GM12873 (cell line): ENCODE data around the gene DRAM1.

Source experiments
- TF ChIP-seq, protein P1 (sequence below): IDR thresholded peaks from 2 replicates; pipeline ENCODE4 v1.5.1; 2012; ENCODE audit warnings: low read depth, mild to moderate bottlenecking, moderate library complexity, low read length, control low read depth; ENCODE audit not compliant: insufficient read depth; ENCODE audit errors: missing control alignments

The DRAM1 gene, protein sequence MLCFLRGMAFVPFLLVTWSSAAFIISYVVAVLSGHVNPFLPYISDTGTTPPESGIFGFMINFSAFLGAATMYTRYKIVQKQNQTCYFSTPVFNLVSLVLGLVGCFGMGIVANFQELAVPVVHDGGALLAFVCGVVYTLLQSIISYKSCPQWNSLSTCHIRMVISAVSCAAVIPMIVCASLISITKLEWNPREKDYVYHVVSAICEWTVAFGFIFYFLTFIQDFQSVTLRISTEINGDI

DNA sequence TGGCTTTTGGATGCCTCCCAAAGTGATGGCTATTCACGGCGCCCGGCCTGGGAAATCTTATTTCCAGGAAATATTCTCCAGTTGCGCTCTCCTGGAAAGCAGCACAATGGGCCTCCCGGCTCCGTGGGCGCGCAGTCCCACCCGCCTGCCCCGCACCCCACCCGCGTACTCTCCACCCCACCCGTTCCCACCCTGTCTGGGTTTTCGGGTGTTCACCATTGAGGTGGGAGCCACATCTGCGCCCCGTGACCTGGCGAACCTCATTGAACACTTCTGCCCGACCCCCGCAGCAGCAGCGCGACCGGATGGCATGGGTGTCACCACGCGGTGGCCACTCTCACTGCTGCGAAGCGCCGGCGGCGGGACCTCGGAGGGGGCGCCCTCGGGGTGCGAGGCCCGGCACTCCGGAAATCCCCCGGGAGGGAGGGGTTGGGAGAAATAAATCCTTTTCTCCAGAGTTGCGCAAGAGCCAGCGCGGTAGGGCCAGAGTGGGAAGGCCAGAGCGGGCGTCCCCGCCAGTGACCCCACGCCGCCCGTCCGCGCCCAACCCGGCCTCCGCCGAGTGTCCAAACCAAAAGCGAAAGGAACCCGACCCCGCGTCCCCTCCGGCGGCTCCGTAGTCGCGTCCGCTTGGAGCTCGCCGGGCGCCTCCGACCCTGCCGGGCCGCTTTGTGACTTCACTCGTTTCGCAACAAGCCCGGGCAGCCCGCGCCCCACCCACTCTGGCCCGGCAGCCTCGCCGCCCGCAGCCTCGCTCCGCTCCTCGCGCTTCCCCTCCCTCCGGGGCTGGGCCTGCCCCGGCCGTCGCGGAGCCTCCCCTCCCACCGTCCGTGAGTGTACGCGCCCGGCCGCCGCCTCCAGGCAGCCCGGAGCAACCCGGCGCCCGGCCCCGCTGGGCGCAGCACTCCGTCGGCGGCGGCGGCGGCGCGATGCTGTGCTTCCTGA is at the start of gene DRAM1:
Gene DRAM1 (plus strand): TSS at position 720 of the 945 bp plus-strand sequence. CDS start 210 bp downstream, at position 930.
- TF ChIP-seq, protein P1, sequence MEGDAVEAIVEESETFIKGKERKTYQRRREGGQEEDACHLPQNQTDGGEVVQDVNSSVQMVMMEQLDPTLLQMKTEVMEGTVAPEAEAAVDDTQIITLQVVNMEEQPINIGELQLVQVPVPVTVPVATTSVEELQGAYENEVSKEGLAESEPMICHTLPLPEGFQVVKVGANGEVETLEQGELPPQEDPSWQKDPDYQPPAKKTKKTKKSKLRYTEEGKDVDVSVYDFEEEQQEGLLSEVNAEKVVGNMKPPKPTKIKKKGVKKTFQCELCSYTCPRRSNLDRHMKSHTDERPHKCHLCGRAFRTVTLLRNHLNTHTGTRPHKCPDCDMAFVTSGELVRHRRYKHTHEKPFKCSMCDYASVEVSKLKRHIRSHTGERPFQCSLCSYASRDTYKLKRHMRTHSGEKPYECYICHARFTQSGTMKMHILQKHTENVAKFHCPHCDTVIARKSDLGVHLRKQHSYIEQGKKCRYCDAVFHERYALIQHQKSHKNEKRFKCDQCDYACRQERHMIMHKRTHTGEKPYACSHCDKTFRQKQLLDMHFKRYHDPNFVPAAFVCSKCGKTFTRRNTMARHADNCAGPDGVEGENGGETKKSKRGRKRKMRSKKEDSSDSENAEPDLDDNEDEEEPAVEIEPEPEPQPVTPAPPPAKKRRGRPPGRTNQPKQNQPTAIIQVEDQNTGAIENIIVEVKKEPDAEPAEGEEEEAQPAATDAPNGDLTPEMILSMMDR = peak; percentile 17

DNA sequence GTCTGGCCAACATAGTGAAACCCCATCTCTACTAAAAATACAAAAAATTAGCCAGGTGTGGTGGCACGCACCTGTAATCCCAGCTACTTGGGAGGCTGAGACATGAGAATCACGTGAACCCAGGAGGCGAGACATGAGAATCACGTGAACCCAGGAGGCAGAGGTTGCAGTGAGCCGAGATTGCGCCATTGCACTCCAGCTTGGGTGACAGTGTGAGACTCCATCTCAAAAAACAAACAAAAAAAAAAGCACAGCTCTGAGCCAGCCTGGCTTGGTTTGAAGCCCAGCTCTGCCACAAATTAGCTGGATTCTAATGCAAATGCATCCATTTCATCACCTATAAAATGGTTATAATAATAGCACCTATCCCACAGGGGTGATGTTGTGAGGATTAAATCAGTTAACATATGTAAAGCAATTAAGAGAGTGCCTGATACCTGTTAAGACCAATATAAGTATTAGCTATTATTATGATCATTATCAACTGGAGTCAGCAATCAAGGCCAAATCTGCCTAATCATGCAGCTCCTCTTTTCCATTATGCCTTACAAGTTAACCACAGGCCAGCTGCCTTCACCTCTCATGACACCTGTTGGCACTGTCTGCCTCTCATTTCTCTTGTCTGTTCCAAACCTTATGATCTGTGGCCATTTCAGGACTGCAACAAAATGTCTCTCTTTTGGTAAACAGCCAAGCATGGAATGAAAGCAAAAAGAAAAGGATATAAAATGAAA is 48.8 kb upstream of the DRAM1 start:
- TF ChIP-seq, protein P1 = no peak

DNA sequence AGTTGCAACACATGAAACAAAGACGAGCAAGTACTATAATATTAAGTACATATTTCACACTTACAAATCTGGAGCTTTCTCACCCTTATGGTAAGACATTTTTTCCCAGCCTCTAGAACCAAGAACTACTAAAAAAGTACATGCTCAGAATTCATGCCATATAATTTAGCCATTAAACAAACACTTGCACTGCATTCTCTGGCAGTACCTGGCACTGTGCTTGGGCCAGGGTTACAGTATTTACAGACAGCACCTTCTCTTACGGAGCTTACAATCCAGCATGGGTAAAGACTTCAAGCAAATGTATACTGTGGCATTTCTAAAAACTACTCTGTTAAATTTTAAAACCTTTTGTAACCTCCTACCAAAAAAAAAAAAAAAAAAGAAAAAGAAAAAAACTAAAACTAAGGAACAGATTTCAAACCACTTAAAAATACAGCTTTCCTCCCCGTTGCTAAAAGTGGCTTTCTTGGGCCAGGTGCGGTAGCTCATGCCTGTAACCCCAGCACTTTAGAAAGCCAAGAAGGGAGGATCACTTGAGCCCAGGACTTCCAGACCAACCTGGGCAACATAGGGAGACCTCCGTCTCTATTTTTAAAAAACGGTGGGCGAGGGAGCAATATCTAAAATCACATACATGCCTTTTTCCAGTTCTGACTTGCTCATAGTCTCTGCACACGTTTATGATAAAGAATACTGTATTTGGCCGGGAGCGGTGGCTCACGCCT is 47.6 kb upstream of the DRAM1 start:
- TF ChIP-seq, protein P1 = no peak

DNA sequence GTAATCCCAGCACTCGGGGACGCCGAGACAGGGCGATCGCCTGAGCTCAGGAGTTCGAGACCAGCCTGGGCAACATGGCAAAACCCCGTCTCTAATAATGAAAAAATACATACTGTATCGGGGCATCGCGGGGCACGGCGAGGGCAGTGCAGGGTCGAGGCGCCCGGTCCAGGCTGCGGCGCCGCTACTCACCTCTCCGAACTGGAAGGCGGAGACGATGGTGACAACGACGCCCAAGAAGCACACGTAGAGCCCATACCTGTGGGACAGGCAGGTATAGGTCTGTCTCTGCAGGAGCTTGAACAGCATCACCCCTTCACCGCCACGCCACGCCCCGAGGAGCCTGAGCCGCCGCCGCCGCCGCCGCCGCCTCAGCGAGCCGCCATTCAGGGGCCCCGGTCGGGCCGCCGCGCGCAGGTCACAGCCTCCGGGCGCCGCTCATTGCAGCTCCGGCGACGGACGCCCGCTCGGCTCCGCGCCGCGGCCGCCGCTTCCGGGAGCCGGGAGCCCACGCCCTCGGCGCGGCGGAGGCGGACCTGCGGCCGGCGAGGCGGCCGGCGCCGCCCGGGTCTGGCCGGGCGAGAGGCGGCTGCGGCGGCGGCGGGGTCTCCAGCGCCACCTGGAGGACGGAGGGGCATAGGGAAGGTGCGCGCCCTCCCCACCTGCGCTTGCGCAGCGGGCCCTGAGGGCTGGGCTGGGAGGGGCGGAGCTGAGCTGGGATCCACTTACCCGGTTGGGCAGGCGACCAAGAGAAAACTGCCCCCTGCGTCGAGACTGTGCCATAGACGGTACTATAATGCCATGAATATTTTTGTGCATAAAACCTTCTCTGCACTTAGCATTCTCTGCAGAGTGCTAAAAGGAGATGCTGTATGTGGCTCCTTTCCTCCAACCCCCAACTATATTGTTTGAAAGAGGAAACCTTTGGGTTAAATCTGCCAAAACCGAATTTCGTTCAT is 46.7 kb upstream of the DRAM1 start, which contains the start of gene GNPTAB:
Gene GNPTAB (minus strand): TSS at position 593 of the 959 bp plus-strand sequence. CDS start 284 bp downstream, at position 309.
- TF ChIP-seq, protein P1 = peak; percentile 70

DNA sequence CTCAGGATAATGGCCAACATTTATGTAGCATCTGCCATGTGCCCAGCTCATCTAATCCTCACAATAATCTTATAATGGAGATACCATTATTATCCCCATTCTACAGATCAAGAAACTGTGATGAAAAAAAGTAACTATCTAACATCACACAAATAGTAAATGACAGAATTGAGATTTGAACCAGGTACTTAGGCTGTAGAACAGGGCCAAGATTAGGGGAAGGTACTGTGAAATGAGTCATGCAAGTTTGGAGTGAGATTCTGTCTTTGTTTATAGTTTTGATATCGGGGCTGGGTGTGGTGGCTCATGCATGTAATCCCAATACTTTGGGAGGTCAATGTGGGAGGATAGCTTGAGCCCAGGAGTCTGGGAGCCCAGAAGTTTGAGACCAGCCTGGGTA is 45.4 kb upstream of the DRAM1 start:
- TF ChIP-seq, protein P1 = no peak
